Fibroblast of skin of left quadriceps (primary cell): ENCODE results near the gene DYNLT4.
"Not testable (repeated sequence)": the region's sequence is repeated elsewhere in the genome, so short reads cannot be mapped to it uniquely, and the experiment has no call there.

Experiments used
- DNase-seq, 2 experiments: peaks; one replicate each; pipeline ENCODE4 v3.0.0-alpha.2; 2013; ENCODE audit warnings: low read depth in 2 of 2

DYNLT4 gene

GRCh38 chr1:44788120-44788860 is 18.9 kb downstream of the DYNLT4 start, which contains the start of gene BEST4:
TSS of gene BEST4 (minus strand) at chr1:44788170. CDS start at chr1:44787705, 465 bp downstream.
- DNase-seq, result no peak

GRCh38 chr1:44787506-44787905 is 19.6 kb downstream of the DYNLT4 start:
- DNase-seq, result no peak

GRCh38 chr1:44786841-44787426 is 20.2 kb downstream of the DYNLT4 start:
- no peak for DNase-seq

- no peak for DNase-seq
These were observed 20.9 kb downstream of the DYNLT4 start for GRCh38 chr1:44786138-44786840.

- no peak for DNase-seq
These were observed 21.5 kb downstream of the DYNLT4 start for GRCh38 chr1:44785501-44786137.

GRCh38 chr1:44785029-44785380 is 22.1 kb downstream of the DYNLT4 start:
- DNase-seq, result no peak

GRCh38 chr1:44784094-44785028 is 22.8 kb downstream of the DYNLT4 start:
- DNase-seq, result no peak

- no peak for DNase-seq
These were observed 23.5 kb downstream of the DYNLT4 start for GRCh38 chr1:44783697-44784093.

GRCh38 chr1:44780583-44781121 is 26.5 kb downstream of the DYNLT4 start:
- DNase-seq, result no peak

GRCh38 chr1:44778705-44779576 is 28.2 kb downstream of the DYNLT4 start:
- DNase-seq, result no peak

- DNase-seq, result no peak
These were observed 29.0 kb downstream of the DYNLT4 start for GRCh38 chr1:44777969-44778635.

- no peak for DNase-seq
These were observed 29.6 kb downstream of the DYNLT4 start for GRCh38 chr1:44777547-44777946.

- no peak for DNase-seq
These were observed 30.5 kb downstream of the DYNLT4 start for GRCh38 chr1:44776730-44777068.

- DNase-seq, result no peak
These were observed 31.0 kb downstream of the DYNLT4 start for GRCh38 chr1:44775930-44776729.

GRCh38 chr1:44775078-44775929 is 31.8 kb downstream of the DYNLT4 start, which contains the start of gene RPS8:
TSS of gene RPS8 (plus strand) at chr1:44775540. CDS start at chr1:44775597, 57 bp downstream.
- peak; percentile 83 to 89 for DNase-seq

GRCh38 chr1:44766421-44766820 is 40.7 kb downstream of the DYNLT4 start:
- DNase-seq, result not testable (repeated sequence)

GRCh38 chr1:44760876-44761275 is 46.3 kb downstream of the DYNLT4 start:
- no peak for DNase-seq

- no peak for DNase-seq
These were observed 48.1 kb downstream of the DYNLT4 start for GRCh38 chr1:44759077-44759476.
